SKM-1 treated with dmso at 0.1 percent for 144 hours (cell line): ENCODE measurements around the gene BICC1.

Source experiments
- DNase-seq: peaks from one replicate; lab custom pipeline; 2025; ENCODE audit not compliant: unreplicated experiment; lab: John Stamatoyannopoulos, UW

The BICC1 gene

DNA sequence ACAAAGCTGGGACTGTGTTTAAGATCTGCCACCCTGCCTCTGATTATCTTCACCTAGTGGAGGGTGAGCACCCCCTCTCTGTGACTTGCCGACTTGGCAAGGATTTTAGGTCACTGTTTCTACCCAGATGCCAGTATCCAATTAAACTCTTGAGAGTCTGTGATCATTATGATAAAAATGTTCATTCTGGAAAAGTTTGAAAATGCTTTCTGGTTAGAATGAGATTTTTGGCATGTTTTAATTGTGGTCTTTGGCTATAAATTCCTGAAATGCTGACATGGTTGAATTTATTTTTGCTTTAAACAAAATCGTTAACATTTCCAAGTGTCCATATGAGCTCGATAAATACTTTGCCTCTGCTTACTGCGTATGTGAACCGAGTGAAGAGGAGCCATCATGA, 221.4 kb downstream of the BICC1 start:
- no peak for DNase-seq

DNA sequence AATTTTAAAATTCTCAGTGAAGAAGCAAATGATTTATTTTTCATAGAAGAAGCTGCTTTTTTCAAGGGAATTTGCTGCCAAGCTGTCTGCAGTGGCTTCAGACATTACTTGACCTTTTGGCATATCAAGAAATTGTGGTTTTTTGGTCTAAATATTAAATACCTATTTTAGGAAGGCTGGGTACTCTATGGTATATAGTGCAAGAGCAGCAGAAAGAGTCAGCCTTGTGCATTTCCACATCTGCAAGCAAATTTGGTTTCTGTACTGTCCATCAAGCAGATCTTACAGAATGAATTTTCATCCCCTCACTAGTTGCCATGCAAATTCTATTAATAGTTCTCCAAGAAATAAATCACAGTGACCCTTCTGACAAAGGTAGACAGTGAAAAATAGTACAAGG, 222.0 kb downstream of the BICC1 start:
- no peak for DNase-seq

DNA sequence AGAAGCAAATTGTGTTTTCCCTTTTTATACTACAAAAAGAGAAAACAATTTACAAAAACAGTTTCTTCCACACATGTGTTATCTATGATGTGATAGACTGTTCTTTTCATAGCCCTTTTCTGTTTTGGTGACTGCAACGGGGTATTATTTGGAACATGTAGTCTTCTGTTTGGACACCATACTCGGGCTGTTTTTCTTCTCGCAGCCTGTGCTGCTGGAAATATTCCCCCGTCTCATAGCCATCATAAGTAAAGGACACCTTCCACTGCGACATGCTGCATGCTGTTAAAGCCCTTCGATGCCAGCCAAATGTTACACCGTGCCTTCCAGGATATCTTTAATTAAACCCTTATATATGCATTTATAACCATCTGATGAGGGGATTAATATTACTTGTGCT, 222.4 kb downstream of the BICC1 start:
- no peak for DNase-seq

DNA sequence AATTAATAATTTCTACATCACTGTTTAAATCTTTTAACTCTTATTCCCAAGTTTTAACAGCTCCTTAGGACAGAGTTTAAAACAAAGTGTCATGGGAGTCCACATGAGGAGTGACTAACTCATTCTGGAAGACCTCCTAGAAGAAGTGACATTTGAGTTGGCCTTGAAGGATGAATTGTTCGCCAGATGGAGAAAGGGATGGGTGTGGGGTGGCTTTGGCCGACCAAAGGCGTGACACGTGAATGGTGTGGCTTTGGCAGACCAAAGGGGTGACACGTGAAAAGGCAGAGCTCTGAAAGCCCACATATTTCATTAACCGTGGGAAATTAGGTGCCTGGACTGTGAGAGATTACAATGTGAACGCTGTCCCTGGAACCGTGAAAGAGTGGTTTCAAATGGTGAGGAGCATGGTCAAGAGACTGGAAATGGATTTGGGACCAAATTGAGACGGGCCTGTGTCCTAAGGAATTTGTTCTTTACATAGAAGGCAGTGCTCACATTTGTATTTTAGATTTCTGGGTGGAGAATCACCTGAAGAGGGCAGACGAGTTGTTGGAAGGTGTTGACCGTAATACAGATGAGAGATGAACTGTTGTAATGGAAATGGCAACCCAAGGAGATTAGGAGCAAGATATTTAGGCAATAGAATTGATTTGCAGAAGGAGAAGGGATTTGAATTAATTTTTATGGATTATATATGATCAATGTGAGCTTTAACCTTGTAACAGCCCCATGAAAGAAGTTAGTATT, 228.1 kb downstream of the BICC1 start:
- no peak for DNase-seq

DNA sequence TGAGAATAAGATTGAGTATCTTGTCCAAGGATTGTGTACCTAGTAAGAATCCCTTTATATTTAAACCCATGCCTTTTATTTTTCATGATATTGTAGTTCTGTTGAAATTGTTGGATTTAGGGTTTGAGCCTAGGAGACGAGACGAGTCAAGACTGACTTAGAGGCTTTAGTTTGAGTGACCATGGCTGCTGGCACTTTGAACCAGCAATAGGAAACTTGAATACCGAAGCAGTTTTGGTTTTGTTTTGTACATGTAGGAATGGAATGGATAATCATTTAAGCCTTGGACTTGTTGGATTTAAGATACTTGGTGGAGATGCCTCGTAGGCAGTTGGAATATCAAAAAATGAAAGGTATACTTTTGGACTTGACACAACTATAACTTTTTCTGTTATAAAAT, 229.0 kb downstream of the BICC1 start:
- DNase-seq, result no peak

DNA sequence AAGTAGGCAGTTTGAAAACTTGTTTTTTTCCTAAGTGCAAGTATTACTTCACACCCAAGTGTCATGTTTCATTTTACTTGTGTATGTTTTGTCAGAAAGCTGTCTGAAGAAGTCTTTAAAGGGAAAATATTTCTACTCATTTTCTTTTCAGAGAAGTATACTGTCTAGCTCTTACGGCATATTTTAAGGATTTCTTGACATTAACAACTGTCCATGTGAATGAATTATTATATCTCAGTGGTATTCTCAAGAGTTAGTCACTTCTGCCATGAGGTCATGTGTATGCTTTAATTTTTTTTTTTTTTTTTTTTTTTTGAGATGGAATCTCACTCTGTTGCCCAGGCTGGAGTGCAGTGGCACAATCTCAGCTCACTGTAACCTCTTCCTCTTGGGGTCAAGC, 229.5 kb downstream of the BICC1 start:
- DNase-seq, result no peak

DNA sequence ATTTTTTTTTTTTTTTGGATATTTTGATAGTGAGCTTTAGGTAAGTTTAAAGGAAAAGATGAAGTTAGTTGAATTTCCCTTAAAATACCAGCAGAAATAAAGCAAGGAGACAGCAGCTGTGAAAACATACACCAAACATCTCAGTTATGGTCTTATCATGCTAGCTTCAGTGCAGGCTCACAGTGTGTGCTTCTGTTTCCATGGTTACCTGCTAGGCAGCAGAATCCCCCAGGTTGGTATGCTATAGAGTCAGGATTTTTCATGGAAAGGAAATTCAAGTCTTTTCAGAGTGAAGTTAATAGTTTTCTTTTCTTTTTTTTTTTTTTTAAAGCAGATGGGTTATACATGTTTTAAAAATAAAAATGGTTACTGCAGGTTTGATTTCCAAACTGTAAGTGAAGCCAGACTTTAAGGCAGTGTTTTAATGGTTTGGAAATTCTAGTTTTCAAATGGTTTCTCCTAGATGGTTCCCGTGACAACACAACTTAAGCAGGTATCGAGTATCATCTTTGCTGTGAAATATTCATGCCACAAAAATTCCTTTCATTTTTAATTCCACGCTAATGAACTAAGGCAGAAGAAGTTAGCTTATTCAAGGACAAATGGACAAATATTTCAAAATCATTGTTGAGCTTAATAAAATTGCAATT, 230.9 kb downstream of the BICC1 start:
- DNase-seq, result no peak

DNA sequence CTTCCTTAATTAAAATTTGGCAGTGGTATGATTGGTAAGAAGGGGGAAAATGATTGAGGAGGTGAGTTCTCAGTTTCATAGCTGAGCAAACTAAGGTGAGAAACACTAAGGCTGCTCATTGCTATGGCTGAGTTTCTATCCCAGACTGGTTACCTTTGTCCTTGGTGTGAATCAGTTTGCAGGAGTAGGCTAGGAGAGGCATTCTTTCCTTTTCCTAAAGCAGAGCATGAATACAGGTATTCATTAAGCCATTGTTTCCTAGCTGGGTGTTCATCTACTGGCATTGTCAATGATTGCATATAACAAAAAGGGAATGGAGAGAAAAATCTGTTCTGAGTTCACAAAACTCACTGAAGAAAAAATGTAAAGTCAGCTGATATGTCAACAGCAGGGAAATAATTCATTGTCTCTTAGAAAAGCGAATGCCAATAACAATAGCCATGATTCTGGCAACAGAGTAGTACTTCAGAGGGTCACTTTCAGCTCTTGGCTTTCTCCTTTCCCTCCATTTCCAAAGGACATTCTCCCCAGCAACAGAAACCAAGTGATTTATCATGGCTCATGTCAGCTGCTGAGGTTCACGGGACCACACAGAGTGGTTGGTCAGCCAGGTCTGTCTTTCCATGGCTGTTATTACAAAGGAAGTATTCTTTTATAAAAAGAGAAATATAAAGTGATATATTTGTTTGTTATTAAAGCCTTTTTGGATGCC, 234.0 kb downstream of the BICC1 start:
- no peak for DNase-seq

DNA sequence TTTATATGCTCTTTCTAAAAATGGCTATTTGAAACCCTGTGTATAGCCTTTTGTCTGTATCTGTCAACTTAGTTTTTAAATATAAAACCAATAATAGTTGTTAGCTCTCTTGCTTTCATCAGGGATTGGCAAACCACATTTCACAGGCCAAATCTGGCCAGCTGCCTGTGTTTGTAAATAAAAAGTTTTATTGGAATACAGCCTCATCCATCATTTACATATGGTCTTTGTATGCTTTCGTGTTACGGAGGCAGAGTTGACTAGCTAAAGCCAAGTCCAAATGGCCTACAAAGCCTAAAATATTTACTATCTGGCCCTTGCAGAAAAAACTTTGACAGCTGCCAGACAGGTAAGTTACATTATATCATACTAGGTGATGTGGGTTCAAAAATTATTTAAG, 235.0 kb downstream of the BICC1 start:
- DNase-seq, result no peak

DNA sequence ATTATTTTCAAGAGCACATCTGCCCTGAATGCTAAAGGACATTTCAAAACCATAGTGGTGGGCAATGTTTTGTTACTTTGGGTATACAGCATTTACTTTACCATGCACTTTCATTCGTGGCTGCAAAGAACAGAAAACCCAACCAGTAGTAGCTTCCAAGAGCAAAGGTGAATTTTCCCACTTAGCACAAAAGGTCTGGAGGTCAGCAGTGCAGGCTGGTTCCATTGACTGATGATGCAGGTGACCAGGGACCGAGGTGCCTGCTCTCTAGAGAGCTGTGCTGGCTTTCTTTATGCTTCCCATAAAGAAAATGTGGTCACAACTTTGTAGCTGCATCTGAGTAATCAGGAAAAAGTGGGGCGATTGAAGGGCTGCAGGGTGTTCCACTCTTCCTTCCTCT, 240.0 kb downstream of the BICC1 start:
- no peak for DNase-seq

DNA sequence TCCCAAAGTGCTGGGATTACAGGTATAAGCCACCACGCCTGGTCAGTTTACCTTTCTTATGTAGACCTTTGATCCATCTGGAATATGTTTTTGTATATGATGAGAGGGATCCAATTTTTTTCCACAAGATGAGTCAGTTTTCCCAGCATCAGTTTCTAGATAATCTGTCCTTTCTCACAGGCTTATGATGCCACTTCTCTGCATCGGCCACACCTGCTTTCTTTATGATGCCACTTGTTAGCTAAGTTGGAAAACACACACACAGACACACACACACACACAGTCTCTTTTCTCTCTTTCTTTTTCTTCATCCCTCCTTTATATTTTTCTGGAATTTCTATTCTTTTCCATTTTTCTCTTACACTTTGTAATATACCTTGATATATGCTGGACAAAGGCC, 240.8 kb downstream of the BICC1 start:
- DNase-seq, result no peak

DNA sequence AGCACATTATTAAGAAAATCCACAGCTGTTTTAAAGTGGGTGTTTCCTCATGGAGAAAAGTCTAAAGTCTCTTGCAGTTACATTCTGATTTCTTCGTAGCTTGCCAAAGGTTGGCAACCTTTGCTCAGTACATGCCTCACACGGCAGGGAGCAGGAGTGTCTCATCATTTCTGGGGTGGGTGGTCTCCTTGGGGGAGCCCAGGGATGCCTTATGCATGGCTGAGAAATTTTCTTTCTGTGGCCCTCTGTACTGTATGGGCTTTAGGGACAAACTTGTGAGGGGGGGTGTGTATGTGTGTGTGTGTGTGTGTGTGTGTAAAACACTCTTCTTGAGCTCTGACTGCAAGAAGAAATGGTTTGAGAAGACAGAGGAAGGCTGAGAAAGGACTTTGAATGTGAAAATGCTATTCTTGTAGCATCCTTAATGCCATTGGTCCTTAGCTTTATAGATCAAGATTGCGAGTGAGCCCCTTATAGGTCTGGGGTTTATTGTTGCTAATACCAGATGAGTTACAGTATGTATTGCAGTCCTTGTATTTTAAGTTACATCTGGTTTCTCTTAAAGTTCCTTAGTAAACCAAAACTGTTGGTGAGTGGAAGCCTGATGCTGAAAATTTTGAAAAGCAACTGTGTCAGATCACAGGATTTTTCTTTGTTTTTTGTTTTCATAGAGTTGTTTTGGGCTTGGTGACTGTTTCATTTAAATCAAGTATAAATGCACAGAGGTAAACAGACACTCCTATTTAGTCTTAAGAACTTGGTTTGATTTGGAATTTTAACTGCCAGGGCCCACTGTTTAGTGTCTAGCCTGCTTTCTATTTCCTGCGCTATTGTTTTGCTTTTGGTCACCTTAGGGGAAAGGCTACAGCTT, 242.0 kb downstream of the BICC1 start:
- no peak for DNase-seq

DNA sequence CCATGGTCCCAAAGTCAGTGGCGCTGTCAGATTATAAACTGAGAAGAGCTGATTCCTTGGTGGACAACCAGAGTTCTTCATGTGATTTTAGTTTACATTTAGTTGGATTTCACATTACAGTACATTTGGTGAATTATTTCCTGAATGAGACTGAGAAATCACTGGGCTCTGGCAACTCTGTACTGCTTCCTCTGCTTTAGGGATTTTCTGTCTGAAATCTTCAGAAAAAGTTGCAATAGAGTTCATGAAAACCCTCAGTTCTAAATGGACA, 242.6 kb downstream of the BICC1 start:
- DNase-seq, result no peak

DNA sequence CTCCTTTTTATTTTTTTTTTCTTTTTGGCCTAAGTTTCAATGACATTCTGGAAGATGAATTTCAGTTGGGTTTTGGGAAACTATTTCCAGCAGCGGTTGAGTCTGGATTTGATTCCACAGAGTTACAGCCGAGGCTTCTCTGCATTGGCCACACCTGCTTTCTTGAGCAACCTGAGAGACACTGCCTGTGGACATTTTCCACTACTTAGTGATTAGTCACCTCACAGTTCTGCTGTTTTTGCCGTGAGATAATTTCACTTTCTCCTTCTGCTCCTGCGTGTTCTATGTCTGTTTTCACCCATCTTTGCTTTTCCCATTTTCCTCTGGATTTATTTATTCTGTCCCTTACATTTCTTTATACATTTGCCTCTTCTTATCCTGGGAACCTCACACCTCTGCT, 243.0 kb downstream of the BICC1 start:
- no peak for DNase-seq

DNA sequence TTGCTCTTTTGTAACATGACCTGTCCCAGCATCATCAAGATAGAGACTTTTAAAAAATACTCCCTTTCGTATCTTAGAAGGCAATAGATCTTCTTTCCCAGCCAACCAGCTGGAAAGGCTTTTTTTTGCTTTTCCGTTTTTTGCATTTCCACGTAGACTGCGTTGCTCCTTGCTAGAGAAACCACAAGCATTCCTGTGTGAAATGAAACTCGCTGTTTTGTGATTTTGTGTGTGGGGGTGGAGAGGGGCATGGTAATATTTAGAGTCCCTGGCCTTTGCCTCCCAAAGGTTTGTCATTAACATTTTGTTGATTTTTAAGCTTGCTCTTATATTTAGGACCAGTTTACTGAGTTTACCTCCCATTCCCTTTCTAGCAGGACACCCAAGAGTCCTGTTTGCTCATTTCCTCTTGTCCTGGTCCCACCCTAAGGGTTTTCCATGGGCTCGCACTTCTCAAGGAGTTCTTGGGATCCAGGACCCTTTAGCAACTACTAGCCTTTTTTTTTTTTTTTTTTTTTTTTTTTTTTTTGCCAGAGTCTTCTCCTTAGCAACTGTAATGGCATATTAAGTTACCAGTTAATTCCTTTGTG, 243.6 kb downstream of the BICC1 start:
- DNase-seq, result no peak

DNA sequence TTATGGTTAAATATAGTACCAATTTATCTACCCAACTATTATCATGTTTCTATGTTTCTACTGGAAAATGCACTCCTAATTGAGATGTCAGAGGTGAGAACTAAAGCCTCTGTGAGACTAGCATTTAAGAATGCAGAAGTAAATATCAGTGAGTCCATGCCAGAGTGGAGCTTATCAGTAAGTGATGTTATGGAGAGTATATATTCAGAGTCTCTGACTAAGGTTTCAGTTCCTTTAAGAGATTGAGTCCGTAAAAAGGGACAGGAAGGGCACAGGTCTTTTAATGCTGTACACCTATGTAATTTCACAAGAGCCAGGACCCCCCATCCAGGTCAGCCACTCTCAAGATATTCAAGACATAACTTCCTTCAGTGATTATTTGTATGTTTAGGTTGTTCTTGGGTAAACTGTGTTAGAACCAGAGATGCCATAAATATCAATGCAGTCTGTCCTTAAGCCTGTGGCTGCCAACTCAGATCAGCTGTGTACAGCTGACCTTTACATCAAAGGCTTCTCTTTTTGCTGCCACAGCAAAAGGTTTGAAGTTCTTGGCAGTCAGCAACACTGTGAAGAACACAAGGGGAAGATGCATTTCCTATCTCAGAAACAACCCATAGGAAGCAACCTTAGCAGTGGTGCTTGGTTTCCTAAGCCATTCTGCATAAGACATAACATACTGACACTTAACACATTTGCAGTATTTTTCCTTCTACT, 244.8 kb downstream of the BICC1 start:
- DNase-seq, result peak; percentile 4

DNA sequence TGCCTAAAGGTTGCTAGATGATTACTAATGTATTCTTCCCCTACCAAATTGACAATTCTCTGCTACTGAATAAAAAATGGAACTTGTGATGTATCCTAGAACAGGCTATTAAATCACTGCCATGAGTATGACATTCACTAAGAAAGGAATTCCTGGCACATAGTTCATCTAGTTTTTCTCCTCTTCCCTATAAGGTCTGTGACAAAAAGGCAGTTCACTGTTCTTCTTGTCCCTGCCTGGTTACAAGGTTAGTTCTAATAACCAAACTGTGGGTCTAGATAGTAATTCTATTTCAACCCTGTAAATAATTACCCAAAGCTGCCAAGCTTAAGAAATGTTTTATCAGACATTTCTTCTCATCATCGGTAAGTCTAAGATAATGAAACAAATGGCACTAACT, 245.6 kb downstream of the BICC1 start:
- no peak for DNase-seq

DNA sequence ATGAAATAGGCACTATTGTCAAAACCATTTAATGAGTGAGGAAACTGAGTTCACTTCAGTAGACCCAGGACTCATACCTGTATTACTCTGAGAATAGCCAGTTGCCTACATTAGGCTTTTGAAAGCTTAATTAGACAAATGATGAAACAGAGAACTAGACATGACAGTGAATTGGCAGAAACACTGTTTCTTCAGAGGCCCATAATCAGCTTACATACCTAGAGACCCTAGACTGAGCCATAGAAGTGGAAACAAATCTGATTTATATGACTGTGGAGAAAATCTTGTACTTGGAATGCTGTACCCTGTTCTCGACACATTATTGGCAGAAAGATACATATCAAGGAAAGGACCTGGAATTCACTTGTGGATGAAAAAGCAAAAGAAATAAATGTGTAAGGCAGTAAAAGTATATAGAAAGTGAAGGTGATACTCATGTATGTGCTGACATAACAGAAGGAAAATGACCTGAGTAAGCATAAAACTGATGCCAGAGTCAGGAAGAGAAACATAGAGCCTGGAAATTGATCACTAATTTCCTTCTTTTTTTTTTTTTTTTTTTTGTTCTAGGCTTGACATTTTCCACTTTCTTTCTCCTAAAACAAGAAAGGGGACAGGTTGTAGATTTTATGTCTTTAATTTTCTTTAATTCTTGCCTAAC, 251.5 kb downstream of the BICC1 start:
- DNase-seq, result no peak

DNA sequence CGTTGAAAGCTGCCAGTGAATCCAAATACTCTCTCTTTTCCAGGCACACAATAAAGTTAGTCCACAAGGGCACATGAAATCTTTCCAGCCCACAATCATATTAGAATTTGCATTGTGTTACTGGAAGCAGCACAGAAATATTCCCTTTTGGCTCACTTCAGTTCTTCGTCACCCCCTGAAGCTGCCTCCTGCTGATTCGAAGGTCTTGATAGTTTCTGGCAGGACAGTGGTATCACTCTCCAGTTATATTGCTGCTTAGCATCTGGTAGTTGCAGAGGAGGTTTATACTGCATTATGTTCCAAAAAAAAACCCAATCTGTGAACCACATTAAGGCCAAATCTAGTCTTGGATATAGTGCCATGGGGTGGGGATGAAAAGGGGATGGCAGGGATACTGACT, 253.2 kb downstream of the BICC1 start:
- DNase-seq, result no peak

DNA sequence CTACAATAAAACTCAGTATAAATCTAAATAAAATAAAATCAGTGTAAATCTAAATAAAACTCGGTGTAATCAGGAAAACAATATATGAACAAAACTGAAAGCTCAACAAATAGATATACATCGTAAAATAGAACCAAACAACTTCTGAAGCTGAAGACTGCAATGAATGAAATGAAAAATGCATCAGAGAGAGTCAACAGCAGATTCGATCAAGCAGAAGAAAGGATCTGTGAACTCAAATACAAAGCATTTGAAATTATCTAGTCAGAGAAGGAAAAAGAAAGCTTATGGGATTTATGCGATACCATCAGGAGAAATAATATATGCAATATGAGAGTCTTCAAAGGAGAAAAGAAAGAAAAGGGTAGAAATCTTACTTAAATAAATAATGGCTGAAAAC, 255.0 kb downstream of the BICC1 start:
- no peak for DNase-seq
